Mucosa of stomach (tissue), 1 donor: ENCODE results near the gene KCNK2.

Experiments used
- H3K27me3 ChIP-seq: one replicate; pipeline ENCODE4 v1.7.0; 2013; ENCODE audit warnings: mild to moderate bottlenecking, low read length; ENCODE audit not compliant: control insufficient read depth, insufficient read depth
- H3K36me3 ChIP-seq: one replicate; pipeline ENCODE4 v1.7.0; 2013; ENCODE audit warnings: low read length; ENCODE audit not compliant: control insufficient read depth, insufficient read depth
- H3K4me1 ChIP-seq: one replicate; pipeline ENCODE4 v1.7.0; 2013; ENCODE audit warnings: mild to moderate bottlenecking, low read length; ENCODE audit not compliant: control insufficient read depth, insufficient read depth
- H3K4me3 ChIP-seq: one replicate; pipeline ENCODE4 v1.7.0; 2013; ENCODE audit warnings: low read length
- H3K9ac ChIP-seq: one replicate; pipeline ENCODE4 v1.7.0; 2013; ENCODE audit warnings: mild to moderate bottlenecking, low read length, moderate library complexity
- H3K9me3 ChIP-seq: one replicate; pipeline ENCODE4 v1.7.0; 2013; ENCODE audit warnings: mild to moderate bottlenecking, low read length, moderate library complexity; ENCODE audit not compliant: control insufficient read depth
- donor health status: Pancreatic carcinoma.

KCNK2 gene

GRCh38 chr1:215082532-215083382 is at the start of gene KCNK2:
TSS of gene KCNK2 (plus strand) at chr1:215082737. CDS start at chr1:215083386, 649 bp downstream.
- peaks cover 3% of the 10 kb centered on the region for H3K4me1 ChIP-seq
- no peak within 1 kb of the TSS for H3K4me3 ChIP-seq
- peaks cover 21% of the 10 kb centered on the region for H3K27me3 ChIP-seq
- no peaks in the 10 kb centered on the region for H3K36me3 ChIP-seq
- H3K9me3 ChIP-seq: no peaks in the 10 kb centered on the region
- H3K9ac ChIP-seq: no peak within 1 kb of the TSS

- H3K9ac ChIP-seq: no peak overlapping the region
- no peaks in the 10 kb centered on the region for H3K9me3 ChIP-seq
- no peaks in the 10 kb centered on the region for H3K4me1 ChIP-seq
- H3K27me3 ChIP-seq: no peaks in the 10 kb centered on the region
- H3K36me3 ChIP-seq: no peaks in the 10 kb centered on the region
- H3K4me3 ChIP-seq: no peak overlapping the region
Measured at GRCh38 chr1:215032911-215033526, 49.5 kb upstream of the KCNK2 start.

- no peak overlapping the region for H3K4me3 ChIP-seq
- no peaks in the 10 kb centered on the region for H3K9me3 ChIP-seq
- no peak overlapping the region for H3K9ac ChIP-seq
- H3K4me1 ChIP-seq: no peaks in the 10 kb centered on the region
- no peaks in the 10 kb centered on the region for H3K36me3 ChIP-seq
- H3K27me3 ChIP-seq: no peaks in the 10 kb centered on the region
Measured at GRCh38 chr1:215040190-215040589, 42.3 kb upstream of the KCNK2 start.

- Histone ChIP-seq H3K4me3 (no peak overlapping the region), H3K36me3 (no peaks in the 10 kb centered on the region), H3K4me1 (no peaks in the 10 kb centered on the region), H3K9ac (no peak overlapping the region), H3K9me3 (no peaks in the 10 kb centered on the region), H3K27me3 (no peaks in the 10 kb centered on the region)
Measured at GRCh38 chr1:215043401-215043800, 39.1 kb upstream of the KCNK2 start.

- H3K4me1 ChIP-seq: no peaks in the 10 kb centered on the region
- no peak overlapping the region for H3K9ac ChIP-seq
- no peaks in the 10 kb centered on the region for H3K9me3 ChIP-seq
- no peaks in the 10 kb centered on the region for H3K36me3 ChIP-seq
- H3K4me3 ChIP-seq: no peak overlapping the region
- no peaks in the 10 kb centered on the region for H3K27me3 ChIP-seq
Measured at GRCh38 chr1:215044151-215044550, 38.4 kb upstream of the KCNK2 start.

- no peaks in the 10 kb centered on the region for H3K4me1 ChIP-seq
Measured at GRCh38 chr1:215045698-215046308, 36.7 kb upstream of the KCNK2 start.

GRCh38 chr1:215052256-215053015 is 30.1 kb upstream of the KCNK2 start:
- Histone ChIP-seq H3K27me3 (no peaks in the 10 kb centered on the region), H3K9ac (no peak overlapping the region), H3K4me1 (no peaks in the 10 kb centered on the region), H3K9me3 (no peaks in the 10 kb centered on the region), H3K4me3 (no peak overlapping the region), H3K36me3 (no peaks in the 10 kb centered on the region)

More at GRCh38 chr1:215045698-215046308, 36.7 kb upstream of the KCNK2 start:
- Histone ChIP-seq H3K9me3 (no peaks in the 10 kb centered on the region), H3K36me3 (no peaks in the 10 kb centered on the region), H3K4me3 (no peak overlapping the region), H3K27me3 (no peaks in the 10 kb centered on the region), H3K9ac (no peak overlapping the region)

- Histone ChIP-seq H3K9me3 (no peaks in the 10 kb centered on the region), H3K4me3 (no peak overlapping the region), H3K27me3 (no peaks in the 10 kb centered on the region)
Measured at GRCh38 chr1:215054266-215054665, 28.3 kb upstream of the KCNK2 start.

GRCh38 chr1:215055281-215055935 is 27.1 kb upstream of the KCNK2 start:
- Histone ChIP-seq H3K27me3 (no peaks in the 10 kb centered on the region), H3K4me1 (no peaks in the 10 kb centered on the region), H3K36me3 (no peaks in the 10 kb centered on the region), H3K4me3 (no peak overlapping the region), H3K9ac (no peak overlapping the region), H3K9me3 (no peaks in the 10 kb centered on the region)

More at GRCh38 chr1:215054266-215054665, 28.3 kb upstream of the KCNK2 start:
- no peaks in the 10 kb centered on the region for H3K4me1 ChIP-seq
- no peak overlapping the region for H3K9ac ChIP-seq
- no peaks in the 10 kb centered on the region for H3K36me3 ChIP-seq

- Histone ChIP-seq H3K4me3 (no peak overlapping the region), H3K36me3 (no peaks in the 10 kb centered on the region), H3K4me1 (no peaks in the 10 kb centered on the region), H3K9me3 (no peaks in the 10 kb centered on the region), H3K9ac (no peak overlapping the region), H3K27me3 (no peaks in the 10 kb centered on the region)
Measured at GRCh38 chr1:215056584-215056983, 26.0 kb upstream of the KCNK2 start.

GRCh38 chr1:215059947-215060346 is 22.6 kb upstream of the KCNK2 start:
- Histone ChIP-seq H3K4me3 (no peak overlapping the region), H3K9me3 (no peaks in the 10 kb centered on the region), H3K36me3 (no peaks in the 10 kb centered on the region), H3K9ac (no peak overlapping the region), H3K27me3 (no peaks in the 10 kb centered on the region), H3K4me1 (no peaks in the 10 kb centered on the region)
